K562 (cell line): ENCODE data around the gene NFKBIA. TPM values are rescaled to one million over a fixed set of nuclear protein-coding genes. Genes with fewer than 3 reads are reported as not detected.

Experiments used
- ATAC-seq: fragments of 200-7000 bp; cut with Tn5 transposase; 3 replicates; pipeline ENCODE4 v1.9.1; 2020; ENCODE audit warnings: moderate library complexity
- BruUV-seq: library from RNA; stranded (reverse); fragments of 400-500 nt; replicated peaks from 2 replicates; lab custom pipeline; 2021; lab: Mats Ljungman, UMichigan
- CTCF ChIA-PET: fragments of 300-600 bp; formaldehyde crosslinking; extraction: SDS; loops from one replicate; lab custom pipeline; 2021; ENCODE audit warnings: low intra/inter-chr PET ratio; lab: Yijun Ruan, JAX
- POLR2A ChIA-PET: fragments of 300-600, 350-650 bp; sonication (Branson Sonifier 250); formaldehyde crosslinking; extraction: SDS; loops from one replicate; lab custom pipeline; 2021; ENCODE audit warnings: antibody characterized with exemption, inconsistent platforms; lab: Yijun Ruan, JAX
- DNase-seq, 4 experiments: peaks; one replicate each; pipeline versions ENCODE4 v3.0.0 to v3.0.0-alpha.2; 2011 to 2018; ENCODE audit warnings: low spot score in 3 of 4, mixed read lengths in 3 of 4; ENCODE audit errors: extremely low read depth in 1 of 4
- FAIRE-seq: peaks from 2 replicates; lab custom pipeline; 2011; peaks lifted over from hg19 to GRCh38; lab: Jason Lieb, UNC
- H2AFZ ChIP-seq: 2 replicates; pipeline ENCODE4 v1.6.0; 2011; ENCODE audit warnings: low read depth, low read length, control low read depth, inconsistent platforms
- H3K27ac ChIP-seq: fragments of 200-600 bp; 3 replicates; pipeline ENCODE4 v1.8.0; 2011; ENCODE audit warnings: low read depth, mild to moderate bottlenecking, control low read depth, inconsistent platforms, low read length, moderate library complexity, mixed read lengths; ENCODE audit errors: extremely low read depth
- H3K27me3 ChIP-seq, 2 experiments: fragments of 300-600 bp in 1 of 2; 2 replicates in 1 of 2; 3 replicates in 1 of 2; pipeline versions ENCODE4 v1.6.0 to v1.8.0; 2011; ENCODE audit warnings: inconsistent platforms in 2 of 2, low read length in 2 of 2, mild to moderate bottlenecking in 1 of 2, mixed read lengths in 1 of 2, moderate library complexity in 1 of 2; ENCODE audit not compliant: control insufficient read depth in 2 of 2, insufficient read depth in 2 of 2
- H3K36me3 ChIP-seq: fragments of 300-600 bp; 3 replicates; pipeline ENCODE4 v1.8.0; 2011; ENCODE audit warnings: mild to moderate bottlenecking, low read length, inconsistent platforms; ENCODE audit not compliant: control insufficient read depth, insufficient read depth
- H3K4me1 ChIP-seq, 2 experiments: fragments of 200-600 bp in 1 of 2; replicated peaks in 1 of 2; 2 replicates in 1 of 2; 3 replicates in 1 of 2; pipeline versions ENCODE4 v1.5.1 to v1.8.0; 2011; ENCODE audit warnings: inconsistent platforms in 2 of 2, low read length in 2 of 2, mild to moderate bottlenecking in 1 of 2, mixed read lengths in 1 of 2, moderate library complexity in 1 of 2; ENCODE audit not compliant: control insufficient read depth in 2 of 2, insufficient read depth in 2 of 2
- H3K4me2 ChIP-seq: 2 replicates; pipeline ENCODE4 v1.6.1; 2011; ENCODE audit warnings: low read length, control low read depth, inconsistent platforms, mixed read lengths; ENCODE audit not compliant: insufficient read depth
- H3K4me3 ChIP-seq: fragments of 200-600 bp; sonication (generic), shearing (Covaris generic); 2 replicates; pipeline ENCODE4 v1.5.1; 2016; ENCODE audit warnings: control low read depth, inconsistent platforms
- H3K79me2 ChIP-seq: fragments of 200-600 bp; 3 replicates; pipeline ENCODE4 v1.8.0; 2011; ENCODE audit warnings: low read length, inconsistent platforms; ENCODE audit not compliant: control insufficient read depth, insufficient read depth
- H3K9ac ChIP-seq, 2 experiments: 2 replicates each; pipeline versions ENCODE4 v1.6.0 to v1.6.1; 2011; ENCODE audit warnings: low read depth in 2 of 2, low read length in 2 of 2, control low read depth in 1 of 2, inconsistent platforms in 1 of 2, mild to moderate bottlenecking in 1 of 2, mixed read lengths in 1 of 2; ENCODE audit not compliant: insufficient read depth in 1 of 2
- H3K9me1 ChIP-seq: one replicate; pipeline ENCODE4 v1.6.0; 2011; ENCODE audit warnings: inconsistent platforms, mild to moderate bottlenecking, low read length, moderate library complexity; ENCODE audit not compliant: control insufficient read depth, insufficient read depth
- H3K9me3 ChIP-seq: replicated peaks from 2 replicates; pipeline ENCODE4 v1.5.1; 2011; ENCODE audit warnings: low read depth, low read length, inconsistent platforms; ENCODE audit not compliant: control insufficient read depth, insufficient read depth
- H4K20me1 ChIP-seq: replicated peaks from 2 replicates; pipeline ENCODE4 v1.6.1; 2011; ENCODE audit warnings: low read length, inconsistent platforms, mixed read lengths; ENCODE audit not compliant: control insufficient read depth, insufficient read depth
- CEBPB ChIP-seq: fragments of 450-650 bp; IDR thresholded peaks from 2 replicates; pipeline ENCODE4 v1.6.1; 2016; ENCODE audit warnings: missing genetic modification characterization, missing compliant biosample characterization
- ELF4 ChIP-seq: fragments of 450-650 bp; formaldehyde crosslinking; IDR thresholded peaks from 2 replicates; pipeline ENCODE4 v1.4.0; 2022; ENCODE audit warnings: missing genetic modification characterization
- KAT2B ChIP-seq: IDR thresholded peaks from one replicate; pipeline ENCODE4 v1.6.1; 2012; ENCODE audit warnings: low read depth, mild to moderate bottlenecking, control low read depth, inconsistent platforms, low read length, moderate library complexity
- SETDB1 ChIP-seq: IDR thresholded peaks from one replicate; pipeline ENCODE4 v1.6.1; 2012; ENCODE audit warnings: low read length, control low read depth, inconsistent platforms
- XRCC5 ChIP-seq: fragments of 200-400 bp; formaldehyde crosslinking; IDR thresholded peaks from 2 replicates; pipeline ENCODE4 v1.6.1; 2017; ENCODE audit warnings: low read depth, mild to moderate bottlenecking, low read length
- ZBED1 ChIP-seq: IDR thresholded peaks from 2 replicates; pipeline ENCODE4 v1.6.1; 2014
- ZNF3 ChIP-seq: fragments of 250-450 bp; sonication (Bioruptor Pico); IDR thresholded peaks from 2 replicates; pipeline ENCODE4 v1.5.0; 2021; ENCODE audit warnings: mild to moderate bottlenecking, moderate library complexity
- ZNF79 ChIP-seq: fragments of 250-450 bp; sonication (Bioruptor Pico); IDR thresholded peaks from 2 replicates; pipeline ENCODE4 v1.4.0; 2020; ENCODE audit warnings: low read depth, mild to moderate bottlenecking, moderate library complexity
- WGBS: fragments of 100-300 bp; shearing (Covaris generic); methylation state at CpG from one replicate; pipeline ENCODE4 v1.1.6; 2016; ENCODE audit warnings: low coverage, mixed read lengths; ENCODE audit not compliant: insufficient coverage; ENCODE audit errors: missing lambda C conversion rate; 5-methylcytosine and 5-hydroxymethylcytosine counted together
- in situ Hi-C: fragments of 300-500 bp; cut with MboI; formaldehyde crosslinking; loops from 4 replicates; pipeline ENCODE4 v1.15.0; 2018; ENCODE audit warnings: inconsistent platforms, mixed read lengths
- intact Hi-C: fragments of 100-400 bp; cut with micrococcal nuclease; formaldehyde crosslinking; loops from 2 replicates; pipeline ENCODE4 v1.14.2; 2022
- polyA plus RNA-seq, 8 experiments: library from polyadenylated mRNA; depleted of rRNA in 4 of 8; stranded (reverse) in 5 of 8; unstranded in 3 of 8; fragments of >200 nt; fragmentation: Nextera tagmentation in 2 of 8; fragmentation: Illumina TruSeq in 1 of 8; extraction: Ambion mirVana in 2 of 8; extraction: Trizol in 1 of 8; gene quantifications; 2 replicates each; pipeline versions ENCODE4 v1.2.1 to v1.2.3, GENCODE V29; 2011 to 2014; ENCODE audit warnings: inconsistent platforms in 1 of 8, missing spikeins in 1 of 8
- total RNA-seq, 7 experiments: library from RNA; depleted of rRNA in 6 of 7; stranded (reverse); fragments of >200 nt in 6 of 7; fragmentation: Illumina TruSeq in 2 of 7; extraction: Trizol in 2 of 7; gene quantifications; 2 replicates each; pipeline versions ENCODE4 v1.2.1 to v1.2.3, GENCODE V29; 2011 to 2021; ENCODE audit warnings: low replicate concordance in 1 of 7
- TF ChIP-seq, protein P1 (sequence below): fragments of 450-650 bp; IDR thresholded peaks from 2 replicates; pipeline ENCODE4 v1.6.1; 2016; ENCODE audit warnings: low read depth, mild to moderate bottlenecking, moderate library complexity
- TF ChIP-seq, protein P2 (sequence below): fragments of 450-650 bp; formaldehyde crosslinking; IDR thresholded peaks from 2 replicates; pipeline ENCODE4 v1.4.0; 2020; ENCODE audit warnings: mild to moderate bottlenecking
- TF ChIP-seq, protein P3 (sequence below), 3 experiments: IDR thresholded peaks in 2 of 3; conservative IDR thresholded peaks in 1 of 3; 2 replicates each; pipeline ENCODE4 v1.5.1; 2011 to 2012; ENCODE audit warnings: low read length in 3 of 3, mild to moderate bottlenecking in 3 of 3, control low read depth in 2 of 3, improper control_type of control experiment in 1 of 3, inconsistent platforms in 1 of 3, low read depth in 1 of 3, mixed read lengths in 1 of 3, moderate library complexity in 1 of 3; ENCODE audit not compliant: insufficient read depth in 2 of 3

Gene NFKBIA
- total and polyA plus RNA-seq, 9 of the 15 experiments (the other 6 are each of a cell fraction or from before 2014, with no cell fraction given): 6.9 to 31.8 (median 18.2) TPM

DNA sequence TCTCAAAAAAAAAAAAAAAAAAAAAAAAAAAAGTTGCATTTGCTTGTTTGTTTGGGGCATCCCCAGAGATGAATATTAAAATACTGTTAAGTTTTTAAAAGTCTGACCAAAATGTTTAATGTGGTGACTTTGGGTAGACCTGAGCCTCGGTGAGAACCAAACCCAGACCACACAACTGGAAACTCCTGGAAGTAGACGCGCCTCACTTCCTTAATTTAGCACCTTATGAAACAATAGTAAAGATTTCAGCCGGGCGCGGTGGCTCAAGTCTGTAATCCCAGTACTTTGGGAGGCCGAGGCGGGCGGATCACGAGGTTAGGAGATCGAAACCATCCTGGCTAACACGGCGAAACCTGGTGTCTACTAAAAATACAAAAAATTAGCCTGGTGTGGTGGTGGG, 9.3 kb downstream of the NFKBIA start:
- Histone ChIP-seq H3K27me3 (no peaks in the 10 kb centered on the region), H4K20me1 (no peaks in the 10 kb centered on the region), H2AFZ (no peak overlapping the region), H3K9ac (no peak overlapping the region), H3K4me2 (no peak overlapping the region), H3K4me1 (peaks cover 7 to 12% of the 10 kb centered on the region in 2 experiments; a peak in 4 of 5 replicates), H3K9me3 (no peaks in the 10 kb centered on the region), H3K79me2 (no peaks in the 10 kb centered on the region), H3K36me3 (peaks cover 5% of the 10 kb centered on the region; the same call in 1 of the 3 replicates), H3K4me3 (no peak overlapping the region), H3K27ac (no peak overlapping the region), H3K9me1 (no peaks in the 10 kb centered on the region)
- DNase-seq (no peak), FAIRE-seq (no peak), ATAC-seq (no peak)
- WGBS: 95% methylated on average over 11 of the region's 13 CpGs
- intact Hi-C loops: no loop called here
- ChIA-PET POLR2A (interaction anchor here (6.8 kb wide), 1 partner anchor 7 kb away, joined by 49 read pairs; no protein-coding TSS in a partner anchor), CTCF (no interaction called here)
- in situ Hi-C loops: no loop called here
- TF ChIP-seq XRCC5 (no peak), KAT2B (no peak), SETDB1 (no peak), ELF4 (no peak), CEBPB (no peak)
- no TSS peak for BruUV-seq

DNA sequence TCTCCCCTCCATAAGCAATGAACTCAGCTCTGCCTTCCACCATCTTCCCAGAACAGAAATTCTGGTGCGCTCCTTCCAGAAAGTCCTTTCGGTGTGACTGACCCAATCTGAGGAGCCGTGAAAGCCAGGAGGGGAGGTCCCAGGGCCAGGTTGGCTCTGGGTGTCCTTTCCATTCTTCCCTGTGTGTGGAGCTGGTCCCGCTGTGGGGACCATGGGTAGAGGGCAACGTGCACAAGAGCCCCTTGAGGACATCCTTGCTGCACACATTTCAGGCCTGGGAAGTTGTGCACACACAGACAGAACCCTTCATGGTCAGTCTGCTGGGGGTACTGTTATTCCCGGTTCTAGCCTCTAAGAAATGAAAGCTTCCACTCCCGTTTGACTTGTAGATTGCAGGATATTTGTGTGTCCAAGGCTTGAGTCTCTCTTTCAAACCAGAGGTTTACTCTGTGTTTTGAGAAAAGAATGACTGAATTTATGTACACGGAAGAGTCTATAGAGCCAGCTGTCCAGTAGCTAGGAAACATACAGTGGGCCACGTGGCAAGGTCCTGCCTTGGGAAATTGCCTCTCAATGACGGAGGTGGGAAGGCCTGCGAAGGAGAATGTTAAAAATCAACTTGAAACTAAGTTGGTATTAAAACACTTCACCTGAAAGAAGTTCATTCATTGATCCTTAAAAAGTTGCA, 10.1 kb downstream of the NFKBIA start:
- Histone ChIP-seq H3K4me2 (no peak overlapping the region), H3K27ac (no peak overlapping the region), H3K9ac (no peak overlapping the region; a peak in 1 of 4 replicates), H3K79me2 (no peaks in the 10 kb centered on the region), H3K9me3 (no peaks in the 10 kb centered on the region), H4K20me1 (no peaks in the 10 kb centered on the region), H3K4me3 (no peak overlapping the region), H3K9me1 (no peaks in the 10 kb centered on the region), H2AFZ (no peak overlapping the region), H3K36me3 (no peaks in the 10 kb centered on the region), H3K4me1 (peaks cover 7 to 12% of the 10 kb centered on the region in 2 experiments; a peak in 4 of 5 replicates), H3K27me3 (no peaks in the 10 kb centered on the region)
- in situ Hi-C loops (no loop called here), intact Hi-C loops (no loop called here)
- ChIA-PET CTCF (no interaction called here), POLR2A (interaction anchor here (0.7 to 6.8 kb wide), 2 partner anchors 8 to 20 kb away, joined by 3 to 49 read pairs; no protein-coding TSS in a partner anchor)
- no peak for ATAC-seq
- FAIRE-seq: no peak
- DNase-seq: no peak
- 82% methylated on average over 10 of the region's 11 CpGs for WGBS
- no TSS peak for BruUV-seq
- TF ChIP-seq ZNF79 (CRISPR knock-in tag) (no peak), ZNF3 (CRISPR knock-in tag) (no peak), ZBED1 (no peak)
- TF ChIP-seq, protein P1, sequence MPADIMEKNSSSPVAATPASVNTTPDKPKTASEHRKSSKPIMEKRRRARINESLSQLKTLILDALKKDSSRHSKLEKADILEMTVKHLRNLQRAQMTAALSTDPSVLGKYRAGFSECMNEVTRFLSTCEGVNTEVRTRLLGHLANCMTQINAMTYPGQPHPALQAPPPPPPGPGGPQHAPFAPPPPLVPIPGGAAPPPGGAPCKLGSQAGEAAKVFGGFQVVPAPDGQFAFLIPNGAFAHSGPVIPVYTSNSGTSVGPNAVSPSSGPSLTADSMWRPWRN: no peak
- TF ChIP-seq, protein P2, sequence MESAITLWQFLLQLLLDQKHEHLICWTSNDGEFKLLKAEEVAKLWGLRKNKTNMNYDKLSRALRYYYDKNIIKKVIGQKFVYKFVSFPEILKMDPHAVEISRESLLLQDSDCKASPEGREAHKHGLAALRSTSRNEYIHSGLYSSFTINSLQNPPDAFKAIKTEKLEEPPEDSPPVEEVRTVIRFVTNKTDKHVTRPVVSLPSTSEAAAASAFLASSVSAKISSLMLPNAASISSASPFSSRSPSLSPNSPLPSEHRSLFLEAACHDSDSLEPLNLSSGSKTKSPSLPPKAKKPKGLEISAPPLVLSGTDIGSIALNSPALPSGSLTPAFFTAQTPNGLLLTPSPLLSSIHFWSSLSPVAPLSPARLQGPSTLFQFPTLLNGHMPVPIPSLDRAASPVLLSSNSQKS (CRISPR knock-in tag): no peak
- TF ChIP-seq, protein P3, sequence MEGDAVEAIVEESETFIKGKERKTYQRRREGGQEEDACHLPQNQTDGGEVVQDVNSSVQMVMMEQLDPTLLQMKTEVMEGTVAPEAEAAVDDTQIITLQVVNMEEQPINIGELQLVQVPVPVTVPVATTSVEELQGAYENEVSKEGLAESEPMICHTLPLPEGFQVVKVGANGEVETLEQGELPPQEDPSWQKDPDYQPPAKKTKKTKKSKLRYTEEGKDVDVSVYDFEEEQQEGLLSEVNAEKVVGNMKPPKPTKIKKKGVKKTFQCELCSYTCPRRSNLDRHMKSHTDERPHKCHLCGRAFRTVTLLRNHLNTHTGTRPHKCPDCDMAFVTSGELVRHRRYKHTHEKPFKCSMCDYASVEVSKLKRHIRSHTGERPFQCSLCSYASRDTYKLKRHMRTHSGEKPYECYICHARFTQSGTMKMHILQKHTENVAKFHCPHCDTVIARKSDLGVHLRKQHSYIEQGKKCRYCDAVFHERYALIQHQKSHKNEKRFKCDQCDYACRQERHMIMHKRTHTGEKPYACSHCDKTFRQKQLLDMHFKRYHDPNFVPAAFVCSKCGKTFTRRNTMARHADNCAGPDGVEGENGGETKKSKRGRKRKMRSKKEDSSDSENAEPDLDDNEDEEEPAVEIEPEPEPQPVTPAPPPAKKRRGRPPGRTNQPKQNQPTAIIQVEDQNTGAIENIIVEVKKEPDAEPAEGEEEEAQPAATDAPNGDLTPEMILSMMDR (IDR thresholded peaks at IDR 0.05 in 2 of 3, conservative IDR thresholded peaks at IDR 0.05 in 1 of 3; ENCODE audit: insufficient read depth in 2 of 3, low read depth in 1 of 3, low read length in 3 of 3): no peak
